ENCODE measurements around the gene NOX3.

The NOX3 gene

DNA sequence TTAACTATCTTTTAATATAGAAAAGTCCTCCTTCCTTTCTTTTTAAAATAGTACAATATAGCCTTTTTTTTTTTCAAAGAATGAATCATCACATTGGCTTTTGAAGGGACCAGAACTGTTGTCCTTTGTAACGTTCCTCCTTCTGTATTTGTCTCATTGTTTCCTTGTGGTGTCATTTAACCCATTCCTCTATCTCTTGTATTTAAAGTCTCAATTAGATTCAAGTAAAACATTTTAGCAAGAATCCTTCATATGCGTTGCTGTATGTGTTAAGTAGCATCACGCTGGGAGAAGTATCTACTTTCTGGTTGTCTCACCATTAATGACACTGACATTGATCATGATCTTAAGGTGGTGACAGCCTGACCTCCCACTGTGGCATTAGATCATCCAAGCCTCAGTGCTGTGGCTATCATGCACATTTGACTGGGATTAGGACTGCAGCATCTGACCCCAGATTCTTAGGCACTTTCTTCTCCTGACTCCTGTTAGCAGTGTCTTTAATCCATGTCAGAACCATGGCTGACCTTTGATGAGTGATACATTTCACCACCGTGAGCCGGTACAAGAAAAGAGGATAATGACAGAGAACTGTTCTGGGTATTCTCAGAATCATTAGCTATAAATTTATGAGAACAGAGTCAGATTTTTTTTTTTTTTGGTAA lies 73.8 kb downstream of the NOX3 start:
- TF ChIP-seq, protein P1, sequence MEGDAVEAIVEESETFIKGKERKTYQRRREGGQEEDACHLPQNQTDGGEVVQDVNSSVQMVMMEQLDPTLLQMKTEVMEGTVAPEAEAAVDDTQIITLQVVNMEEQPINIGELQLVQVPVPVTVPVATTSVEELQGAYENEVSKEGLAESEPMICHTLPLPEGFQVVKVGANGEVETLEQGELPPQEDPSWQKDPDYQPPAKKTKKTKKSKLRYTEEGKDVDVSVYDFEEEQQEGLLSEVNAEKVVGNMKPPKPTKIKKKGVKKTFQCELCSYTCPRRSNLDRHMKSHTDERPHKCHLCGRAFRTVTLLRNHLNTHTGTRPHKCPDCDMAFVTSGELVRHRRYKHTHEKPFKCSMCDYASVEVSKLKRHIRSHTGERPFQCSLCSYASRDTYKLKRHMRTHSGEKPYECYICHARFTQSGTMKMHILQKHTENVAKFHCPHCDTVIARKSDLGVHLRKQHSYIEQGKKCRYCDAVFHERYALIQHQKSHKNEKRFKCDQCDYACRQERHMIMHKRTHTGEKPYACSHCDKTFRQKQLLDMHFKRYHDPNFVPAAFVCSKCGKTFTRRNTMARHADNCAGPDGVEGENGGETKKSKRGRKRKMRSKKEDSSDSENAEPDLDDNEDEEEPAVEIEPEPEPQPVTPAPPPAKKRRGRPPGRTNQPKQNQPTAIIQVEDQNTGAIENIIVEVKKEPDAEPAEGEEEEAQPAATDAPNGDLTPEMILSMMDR (IDR thresholded peaks at IDR 0.05), result no peak

DNA sequence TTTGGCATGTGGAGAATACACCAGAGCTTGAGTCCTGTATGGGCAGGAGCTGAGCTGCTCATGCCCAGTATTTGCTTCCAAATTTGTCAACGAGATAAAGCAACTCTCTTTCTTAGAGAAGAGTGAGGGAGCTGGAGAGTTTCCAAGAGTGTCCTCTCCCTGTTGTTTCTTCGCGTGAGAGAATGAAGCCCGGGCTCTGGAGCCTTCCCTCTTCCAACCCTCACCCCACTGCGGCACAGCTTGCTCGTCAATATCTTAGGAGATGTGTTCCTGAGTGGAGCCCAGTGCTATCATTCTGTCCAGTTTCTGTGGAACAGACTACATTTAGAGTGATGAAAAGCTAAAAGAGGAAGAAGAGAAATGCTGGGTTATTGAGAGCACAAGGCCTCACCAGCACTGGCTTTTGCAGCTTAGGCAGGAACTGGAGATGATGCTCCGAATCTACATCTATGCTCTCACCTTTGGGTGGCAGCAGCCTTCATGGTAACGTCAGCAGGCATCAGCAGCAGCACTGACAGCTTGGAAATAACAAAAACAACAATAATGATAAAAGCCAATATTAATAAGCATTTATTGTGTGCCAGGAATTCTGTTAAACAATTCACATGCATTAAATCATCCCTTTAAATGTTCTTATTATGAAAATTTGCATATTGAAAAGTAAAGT lies 74.8 kb downstream of the NOX3 start:
- TF ChIP-seq, protein P1 (IDR thresholded peaks at IDR 0.05), result no peak; the same call in 1 of the 2 replicates

DNA sequence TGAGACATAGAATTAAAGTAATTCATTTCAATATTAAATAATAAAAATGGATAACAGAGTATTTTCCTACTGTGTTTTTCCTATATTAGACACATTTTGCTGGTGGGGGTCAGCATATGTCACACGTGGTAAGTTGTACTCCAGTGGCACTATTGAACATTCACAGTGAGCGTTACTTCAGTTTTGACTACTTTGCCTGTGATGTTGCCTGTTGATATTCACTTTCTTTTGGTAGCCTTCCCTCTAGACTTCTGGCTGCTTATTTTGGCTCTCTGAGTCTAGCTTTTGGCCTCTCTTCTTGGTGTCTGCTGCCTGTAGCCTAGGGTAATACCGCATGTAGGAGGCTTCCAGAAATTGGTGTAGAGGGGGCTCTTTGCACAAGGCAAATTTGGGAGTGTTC lies 76.9 kb downstream of the NOX3 start:
- TF ChIP-seq, protein P1 (IDR thresholded peaks at IDR 0.05), result no peak

DNA sequence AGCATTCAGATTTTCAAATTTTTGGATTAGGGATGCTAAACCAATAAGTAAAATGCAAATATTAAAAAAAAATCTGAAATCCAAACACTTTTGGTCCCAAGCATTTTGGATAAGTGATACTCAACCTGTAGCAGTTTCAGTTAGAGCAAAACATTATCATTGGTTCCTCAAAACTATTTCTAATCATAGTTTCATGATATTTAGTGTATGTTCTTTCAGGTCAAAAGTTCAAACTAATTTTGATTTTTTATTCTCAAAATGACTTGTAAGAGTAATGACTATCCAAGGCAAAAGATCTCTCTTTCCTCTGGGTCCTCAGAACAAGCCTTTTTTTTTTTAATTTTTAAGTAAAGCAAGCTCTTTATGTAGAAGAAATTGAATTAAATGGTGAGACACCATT lies 77.4 kb downstream of the NOX3 start:
- TF ChIP-seq, protein P1 (IDR thresholded peaks at IDR 0.05), result no peak

DNA sequence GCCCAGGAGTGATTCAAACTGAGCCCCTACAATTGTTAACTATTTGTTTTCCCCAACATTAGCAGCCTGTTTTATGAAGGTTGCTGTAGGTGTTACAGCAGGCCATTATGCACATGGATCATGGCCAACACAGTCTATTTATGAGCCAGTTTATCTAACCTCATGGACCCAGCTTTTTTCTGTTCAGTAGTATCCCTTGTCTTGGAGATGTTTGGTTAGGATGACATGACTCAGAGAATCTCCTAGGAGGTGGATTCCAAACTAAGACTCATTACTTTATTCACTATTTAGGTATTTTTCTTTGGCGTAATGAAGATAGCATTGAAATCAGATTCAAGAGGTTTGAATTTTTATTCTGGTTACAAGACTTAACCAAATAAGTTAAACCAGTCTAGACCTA lies 78.6 kb downstream of the NOX3 start:
- TF ChIP-seq, protein P1 (IDR thresholded peaks at IDR 0.05), result no peak

DNA sequence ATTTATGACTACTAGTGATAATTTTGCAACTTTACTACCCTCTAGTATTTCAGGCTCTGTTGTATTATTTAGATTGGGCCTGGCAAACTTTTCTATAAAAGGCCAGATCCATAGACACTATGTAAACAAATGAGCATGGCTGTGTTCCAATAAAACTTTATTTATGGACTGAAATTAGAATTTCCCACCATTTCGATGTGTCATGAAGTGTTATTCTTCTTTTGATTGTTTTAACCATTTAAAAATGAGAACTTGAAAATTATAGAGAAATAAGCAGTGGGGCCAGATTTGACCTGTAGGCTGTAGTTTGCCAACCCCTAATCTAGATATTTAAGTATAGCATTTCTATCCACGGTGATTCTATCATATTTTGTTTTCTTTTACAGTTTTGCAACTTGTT lies 79.8 kb downstream of the NOX3 start:
- TF ChIP-seq, protein P1 (IDR thresholded peaks at IDR 0.05), result no peak

DNA sequence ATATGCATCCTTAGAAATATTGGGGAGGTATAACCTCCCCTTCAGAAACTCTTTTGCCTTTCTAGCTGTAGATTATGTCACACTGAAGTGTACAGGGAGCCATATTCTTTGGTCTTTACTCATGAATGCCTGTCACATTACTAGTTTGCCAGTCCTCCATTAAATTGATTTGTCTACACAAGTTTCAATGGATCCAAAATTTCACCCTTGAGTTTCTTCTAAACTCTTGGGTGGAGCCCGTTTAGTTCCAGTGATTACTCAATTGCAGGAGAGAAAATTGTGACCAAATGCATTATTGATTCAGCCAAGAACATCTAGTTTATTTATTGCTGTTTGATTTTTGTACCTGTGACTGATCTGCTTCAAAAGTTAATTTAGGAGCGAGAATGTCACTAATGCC lies 81.0 kb downstream of the NOX3 start:
- TF ChIP-seq, protein P1 (IDR thresholded peaks at IDR 0.05), result no peak

Data from LNCAP (cell line).